ENCODE data around the gene EHD4.

Gene EHD4

GRCh38 chr15:41979493-41980266 lies 7.3 kb upstream of the EHD4 start:
- DNase-seq: no peak

DNA sequence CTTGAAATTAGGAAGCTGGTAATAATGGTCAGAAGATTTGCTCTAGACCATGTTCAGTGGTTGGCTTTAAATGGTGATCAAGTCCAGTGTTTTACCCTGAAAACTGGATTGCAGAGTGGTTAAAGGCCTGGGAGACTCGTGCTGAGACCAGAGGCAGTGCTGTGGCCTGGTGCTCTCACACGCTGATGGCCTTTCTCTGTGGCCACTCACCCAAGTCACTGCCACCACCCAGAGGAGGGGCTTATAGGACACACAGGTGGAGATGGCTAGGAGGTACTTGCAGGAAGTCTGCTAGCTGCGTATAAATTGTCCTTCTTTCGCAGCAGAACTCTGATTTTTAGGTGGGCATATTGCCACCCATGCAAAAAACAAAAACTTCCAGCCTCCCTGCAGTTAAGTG lies 6.2 kb upstream of the EHD4 start:
- no peak for DNase-seq

DNA sequence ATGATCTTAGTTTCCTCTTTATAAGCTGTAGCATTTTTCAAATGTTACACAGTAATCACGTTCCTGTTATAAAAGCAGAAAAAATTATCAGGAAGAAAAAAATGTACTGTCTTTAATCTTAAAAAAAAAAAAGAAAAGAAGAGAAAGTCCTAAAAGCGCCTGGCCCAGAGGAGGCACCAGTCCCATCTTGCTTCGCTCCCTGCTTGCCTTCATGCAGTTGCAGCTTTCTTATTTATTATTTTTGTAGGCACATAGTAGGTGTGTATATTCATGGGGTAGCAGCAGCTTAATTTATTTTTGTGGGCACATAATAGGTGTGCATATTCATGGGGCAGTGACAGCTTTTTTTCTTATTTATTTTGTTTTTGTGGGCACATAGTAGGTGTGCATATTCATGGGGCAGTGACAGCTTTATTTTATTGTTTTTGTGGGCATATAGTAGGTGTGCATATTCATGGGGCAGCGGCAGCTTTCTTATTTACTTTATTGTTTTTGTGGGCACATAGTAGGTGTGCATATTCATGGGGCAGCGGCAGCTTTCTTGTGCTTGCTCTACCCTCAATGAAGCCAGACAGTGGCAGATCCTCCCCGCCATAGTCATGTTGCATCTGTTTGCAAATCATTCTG lies 5.5 kb upstream of the EHD4 start:
- no peak for DNase-seq

GRCh38 chr15:41975669-41976068 lies 3.3 kb upstream of the EHD4 start:
- DNase-seq: no peak

GRCh38 chr15:41974041-41974440 lies 1.7 kb upstream of the EHD4 start:
- no peak for DNase-seq

GRCh38 chr15:41971895-41972252 lies 483 bp downstream of the EHD4 start:
- DNase-seq: no peak

GRCh38 chr15:41971089-41971894 lies 1.1 kb downstream of the EHD4 start:
- DNase-seq: peak; percentile 53

DNA sequence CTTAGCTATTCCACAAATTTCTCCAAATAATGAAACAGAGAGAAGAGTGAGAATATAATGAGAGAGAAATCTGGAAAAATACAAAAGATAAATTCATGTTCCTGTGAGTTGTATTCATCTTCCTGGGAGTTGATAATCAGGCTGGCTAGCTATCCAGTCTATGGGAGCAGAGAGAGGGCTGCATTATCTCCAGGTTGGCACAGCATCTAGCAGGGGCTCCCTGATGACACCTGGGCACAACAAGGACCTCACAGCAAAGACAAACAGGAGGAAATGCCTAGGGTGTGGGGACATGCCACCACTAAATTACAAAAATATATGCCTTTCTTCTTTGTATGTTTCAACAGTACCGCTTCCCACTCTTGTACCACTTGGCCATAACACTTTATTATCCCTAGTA lies 1.9 kb downstream of the EHD4 start:
- no peak for DNase-seq

GRCh38 chr15:41969851-41970431 lies 2.4 kb downstream of the EHD4 start:
- peak; percentile 21 for DNase-seq

- DNase-seq: no peak
Observed at GRCh38 chr15:41968701-41969100, 3.7 kb downstream of the EHD4 start.

GRCh38 chr15:41967506-41968206 lies 4.7 kb downstream of the EHD4 start:
- no peak for DNase-seq

- DNase-seq: no peak
Observed at GRCh38 chr15:41966920-41967465, 5.4 kb downstream of the EHD4 start.

GRCh38 chr15:41966414-41966812 lies 5.9 kb downstream of the EHD4 start:
- no peak for DNase-seq

- DNase-seq: no peak
Observed at GRCh38 chr15:41965441-41966413, 6.6 kb downstream of the EHD4 start.

- DNase-seq: no peak
Observed at GRCh38 chr15:41961595-41962202, 10.7 kb downstream of the EHD4 start.

GRCh38 chr15:41961001-41961518 lies 11.3 kb downstream of the EHD4 start:
- DNase-seq: no peak

- no peak for DNase-seq
Observed at GRCh38 chr15:41958002-41958420, 14.3 kb downstream of the EHD4 start.

DNA sequence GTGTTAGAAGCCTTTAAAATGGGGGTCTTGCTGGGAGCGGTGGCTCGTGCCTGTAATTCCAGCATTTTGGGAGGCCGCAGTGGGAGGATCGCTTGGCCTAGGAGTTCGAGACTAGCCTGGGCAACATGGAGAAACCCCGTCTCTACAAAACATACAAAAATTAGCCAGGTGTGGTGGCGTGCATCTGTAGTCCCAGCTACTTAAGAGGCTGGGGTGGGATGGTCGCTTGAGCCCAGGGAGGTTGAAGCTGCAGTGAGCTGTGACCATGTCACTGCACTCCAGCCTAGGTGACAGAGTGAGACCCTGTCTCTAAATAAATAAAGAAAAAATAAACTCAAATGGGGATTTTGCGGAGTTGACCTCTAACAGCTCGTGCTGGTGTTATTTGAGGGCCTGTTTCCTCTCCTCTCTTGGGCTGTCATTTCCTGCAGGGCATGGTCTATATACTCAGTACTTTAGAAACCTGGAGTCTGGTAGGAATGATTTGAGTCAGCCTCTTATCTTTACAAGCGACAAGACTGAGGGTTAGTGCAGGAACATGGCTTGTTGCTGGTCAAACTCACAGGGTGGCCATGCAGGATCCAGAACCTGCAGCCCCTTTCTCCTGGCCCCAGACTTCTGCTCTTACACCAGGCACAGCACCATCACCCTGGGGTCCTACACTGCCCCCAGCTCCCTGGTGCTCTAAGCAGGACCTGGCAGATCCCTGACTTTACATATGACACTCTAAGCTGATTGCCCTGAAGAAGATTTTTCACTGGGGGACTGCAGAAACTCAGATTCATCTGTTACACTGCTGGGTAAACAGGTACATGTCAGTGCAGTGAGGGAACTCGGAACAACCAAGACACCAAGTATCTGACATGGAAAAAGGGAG lies 15.1 kb downstream of the EHD4 start:
- no peak for DNase-seq

GRCh38 chr15:41955807-41956525 lies 16.4 kb downstream of the EHD4 start:
- no peak for DNase-seq

All from activated effector memory CD4-positive, alpha-beta T cell treated with Interleukin-2 at 50 U/mL for 16 hours (primary cell).